Tongue (tissue), 2 donors: Measurements from ENCODE around the gene DENND2A. TPM values are rescaled to one million over a fixed set of nuclear protein-coding genes. Genes with fewer than 3 reads are reported as not detected.
"Not testable (repeated sequence)": the region's sequence is repeated elsewhere in the genome, so short reads cannot be mapped to it uniquely, and the experiment has no call there.

Experiments used
- DNase-seq: peaks from one replicate; pipeline ENCODE4 v3.0.0-alpha.2; 2015
- total RNA-seq: library from RNA; depleted of rRNA; stranded (reverse); fragments of >200 nt; gene quantifications from one replicate; pipeline ENCODE4 v1.2.3, GENCODE V29; 2014

DENND2A gene
- total RNA-seq, 1 donor from 2014 or later: 29.6 TPM

- DNase-seq: no peak
These were observed 33.2 kb upstream of the DENND2A start for GRCh38 chr7:140673774-140674155.

DNA sequence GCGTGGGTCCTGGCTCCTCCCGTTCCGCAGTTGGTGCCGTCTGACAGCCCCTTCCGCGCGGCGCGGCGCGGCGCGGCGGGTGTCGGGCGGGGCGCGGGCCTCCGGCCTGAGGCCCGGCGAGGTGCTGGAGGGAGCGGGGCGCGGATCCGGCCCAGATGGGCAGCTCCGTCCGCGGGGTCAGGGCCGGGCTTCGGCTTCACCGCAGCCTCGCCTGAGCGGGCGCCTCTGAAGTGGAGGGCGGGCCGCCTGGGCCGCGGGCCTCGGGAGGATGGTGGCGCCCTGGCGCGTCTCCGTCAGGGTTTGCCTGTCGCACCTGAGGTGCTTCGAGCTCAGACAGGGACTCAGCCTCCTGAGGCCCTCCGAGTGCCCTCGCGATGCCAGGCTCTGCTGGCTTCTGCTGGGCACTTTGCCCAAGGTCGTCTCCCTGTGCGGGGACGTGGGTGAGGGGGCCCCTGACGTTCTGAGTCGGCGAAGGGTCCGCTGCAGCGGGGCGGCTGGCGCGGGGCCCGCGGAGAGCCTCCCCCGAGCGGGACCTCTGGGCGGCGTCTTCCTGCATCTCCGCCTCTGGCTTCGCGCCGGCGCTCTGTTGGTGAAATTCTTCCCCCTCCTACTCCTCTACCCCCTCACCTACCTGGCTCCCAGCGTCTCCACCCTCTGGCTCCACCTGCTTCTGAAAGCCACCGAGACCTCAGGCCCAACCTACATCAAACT, 32.6 kb upstream of the DENND2A start:
- DNase-seq: peak; percentile 74

- peak; percentile 71 for DNase-seq
These were observed 31.9 kb upstream of the DENND2A start, which contains the start of gene ADCK2 for GRCh38 chr7:140672382-140673062. Gene ADCK2 (plus strand): TSS chr7:140672945. CDS start chr7:140673331, 386 bp downstream.

GRCh38 chr7:140671966-140672365, 31.4 kb upstream of the DENND2A start:
- no peak for DNase-seq

DNA sequence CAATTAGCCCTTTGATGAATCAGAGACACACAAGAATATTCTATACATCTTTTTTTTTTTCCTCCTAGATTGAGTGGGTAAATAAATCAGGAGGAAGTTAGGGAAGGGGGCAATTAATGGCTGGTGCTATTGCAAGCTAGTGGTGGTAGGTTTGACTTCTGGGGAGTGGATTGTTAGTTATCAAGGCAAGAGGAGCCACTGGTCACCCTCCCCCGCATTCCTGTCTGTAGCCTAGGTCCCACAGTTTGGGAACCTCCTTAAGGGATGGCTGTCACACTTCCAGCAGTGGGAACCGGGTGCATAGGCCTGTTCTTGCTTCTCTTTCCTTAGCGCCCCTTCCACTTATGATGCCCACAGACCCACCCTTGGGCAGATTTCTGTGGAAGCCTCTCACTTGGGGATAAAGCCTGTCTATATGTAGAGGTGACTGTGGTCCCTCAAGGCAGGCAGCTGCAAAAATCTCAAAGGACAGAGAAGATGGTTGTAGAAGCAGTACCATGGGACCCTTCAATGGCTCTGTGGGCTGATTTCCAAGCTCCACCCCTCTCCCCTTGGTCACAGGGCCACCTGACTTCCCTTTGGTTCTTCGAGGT, 29.8 kb upstream of the DENND2A start:
- DNase-seq: no peak

- DNase-seq: not testable (repeated sequence)
These were observed 29.2 kb upstream of the DENND2A start for GRCh38 chr7:140669862-140670261.

DNA sequence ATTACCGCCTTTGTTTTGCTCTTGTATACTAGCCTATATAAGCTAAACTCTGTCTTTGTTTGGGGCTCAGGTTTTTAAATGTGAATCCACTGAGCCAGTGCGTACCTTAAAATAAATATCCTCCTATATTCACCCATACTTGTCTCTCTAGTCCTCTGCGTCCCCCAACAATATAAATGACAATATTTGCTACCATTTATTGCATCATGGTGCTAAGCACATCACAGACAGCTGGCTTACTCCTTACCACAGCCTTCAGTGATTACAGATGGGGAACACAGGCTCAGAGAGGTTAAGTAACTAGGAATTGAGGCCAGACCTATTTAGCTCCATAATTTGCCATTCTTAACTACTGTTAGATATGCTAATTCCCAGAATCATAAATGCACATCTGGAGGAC, 28.7 kb upstream of the DENND2A start:
- no peak for DNase-seq

- DNase-seq: no peak
These were observed 28.0 kb upstream of the DENND2A start for GRCh38 chr7:140668641-140669040.

- no peak for DNase-seq
These were observed 26.9 kb upstream of the DENND2A start for GRCh38 chr7:140667476-140667875.

DNA sequence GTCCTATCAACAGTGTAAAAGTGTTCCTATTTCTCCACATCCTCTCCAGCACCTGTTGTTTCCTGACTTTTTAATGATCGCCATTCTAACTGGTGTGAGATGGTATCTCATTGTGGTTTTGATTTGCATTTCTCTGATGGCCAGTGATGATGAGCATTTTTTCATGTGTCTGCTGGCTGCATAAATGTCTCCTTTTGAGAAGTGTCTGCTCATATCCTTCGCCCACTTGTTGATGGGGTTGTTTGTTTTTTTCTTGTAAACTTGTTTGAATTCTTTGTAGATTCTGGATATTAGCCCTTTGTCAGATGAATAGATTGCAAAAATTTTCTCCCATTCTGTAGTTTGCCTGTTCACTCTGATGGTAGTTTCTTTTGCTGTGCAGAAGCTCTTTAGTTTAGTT, 22.3 kb upstream of the DENND2A start:
- DNase-seq: not testable (repeated sequence)

GRCh38 chr7:140661124-140661523, 20.5 kb upstream of the DENND2A start:
- DNase-seq: no peak

DNA sequence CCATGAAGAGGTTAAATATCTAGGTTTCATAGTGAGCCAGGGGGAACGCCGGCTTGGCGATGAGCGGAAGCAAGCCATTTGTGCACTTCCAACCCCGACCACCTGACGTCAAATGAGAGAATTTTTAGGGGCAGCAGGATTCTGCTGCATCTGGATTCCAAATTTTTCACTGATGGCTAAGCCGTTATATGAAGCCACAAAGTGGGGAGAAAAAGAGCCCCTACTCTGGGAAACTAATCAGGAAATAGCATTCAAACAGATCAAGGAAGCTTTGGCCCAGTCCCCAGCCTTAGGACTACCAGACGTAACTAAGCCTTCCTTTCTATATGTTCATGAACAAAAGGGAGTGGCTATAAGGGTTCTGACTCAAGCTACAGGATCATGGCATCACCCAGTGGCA, 19.2 kb upstream of the DENND2A start:
- no peak for DNase-seq

- DNase-seq: no peak
These were observed 17.3 kb upstream of the DENND2A start for GRCh38 chr7:140657891-140658290.

- peak; percentile 76 for DNase-seq
These were observed 16.2 kb upstream of the DENND2A start for GRCh38 chr7:140656548-140657515.

DNA sequence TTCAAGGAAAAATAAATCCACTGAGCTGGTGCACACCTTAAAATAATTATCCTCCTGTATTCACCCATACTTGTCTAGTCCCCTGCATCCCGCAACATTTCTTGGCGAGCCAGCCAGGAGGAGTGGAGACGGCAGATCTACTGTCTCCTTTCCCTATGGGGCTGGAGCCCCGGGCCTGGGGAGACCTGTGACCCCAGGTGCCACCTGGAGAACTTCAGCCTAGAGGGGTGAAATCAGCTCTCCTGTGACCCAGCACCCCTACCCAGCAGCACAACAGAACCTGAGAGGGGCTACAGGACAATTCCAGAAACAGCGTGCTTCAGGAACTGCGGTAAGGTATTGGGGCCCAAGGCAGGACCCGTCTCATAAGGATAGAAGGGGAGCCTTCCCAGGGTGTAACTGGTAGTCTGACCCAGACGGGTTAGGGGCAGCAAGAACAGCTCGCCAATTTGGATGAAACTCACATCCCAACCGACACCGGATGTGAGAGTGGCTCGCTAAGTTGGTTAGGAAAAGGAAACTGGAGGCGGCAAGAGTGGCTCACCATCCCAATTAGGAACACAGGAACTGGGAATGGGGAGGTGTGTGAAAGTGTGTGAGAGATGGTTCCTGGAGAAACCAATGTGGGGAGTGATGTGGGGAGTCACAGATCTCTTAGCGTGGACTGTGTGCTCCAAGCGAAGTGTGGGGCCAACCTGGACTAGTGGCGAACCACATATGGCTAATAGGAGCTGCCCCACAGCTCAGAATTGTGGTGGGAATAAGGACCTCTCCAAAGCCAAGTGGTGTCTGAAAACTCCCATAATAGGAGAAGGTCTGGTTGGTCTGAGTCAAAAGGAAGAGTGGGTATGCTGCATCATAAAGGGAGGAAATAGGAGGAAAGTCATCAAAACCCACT, 15.1 kb upstream of the DENND2A start:
- DNase-seq: no peak

DNA sequence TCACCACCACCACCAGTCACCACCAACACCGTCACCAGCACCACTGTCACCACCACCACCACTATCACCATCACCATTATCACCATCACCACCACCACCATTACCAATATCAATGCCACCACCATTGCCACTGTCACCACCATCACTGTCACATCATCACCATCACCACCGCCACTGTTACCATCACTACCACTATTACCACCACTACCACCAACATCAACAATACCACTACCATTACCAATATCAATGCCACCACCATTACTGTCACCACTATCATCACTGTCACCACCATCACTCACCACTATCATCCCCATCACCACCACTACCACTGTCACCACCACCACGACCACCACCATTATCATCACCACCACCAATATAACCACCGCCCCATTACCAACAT, 14.0 kb upstream of the DENND2A start:
- DNase-seq: no peak

DNA sequence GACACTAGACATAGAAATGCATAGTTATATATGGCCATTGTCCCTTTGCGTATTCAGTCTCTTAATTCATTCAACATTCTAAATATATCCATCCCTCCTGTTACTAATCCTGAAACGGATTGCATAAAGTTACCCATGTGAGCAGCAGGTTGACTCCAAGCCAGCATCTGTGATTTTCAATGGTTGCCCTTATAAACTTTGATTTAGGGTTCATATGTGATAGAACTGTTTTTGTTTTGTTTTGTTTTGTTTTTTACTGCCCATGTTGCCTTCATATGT, 13.4 kb upstream of the DENND2A start:
- DNase-seq: no peak

DNA sequence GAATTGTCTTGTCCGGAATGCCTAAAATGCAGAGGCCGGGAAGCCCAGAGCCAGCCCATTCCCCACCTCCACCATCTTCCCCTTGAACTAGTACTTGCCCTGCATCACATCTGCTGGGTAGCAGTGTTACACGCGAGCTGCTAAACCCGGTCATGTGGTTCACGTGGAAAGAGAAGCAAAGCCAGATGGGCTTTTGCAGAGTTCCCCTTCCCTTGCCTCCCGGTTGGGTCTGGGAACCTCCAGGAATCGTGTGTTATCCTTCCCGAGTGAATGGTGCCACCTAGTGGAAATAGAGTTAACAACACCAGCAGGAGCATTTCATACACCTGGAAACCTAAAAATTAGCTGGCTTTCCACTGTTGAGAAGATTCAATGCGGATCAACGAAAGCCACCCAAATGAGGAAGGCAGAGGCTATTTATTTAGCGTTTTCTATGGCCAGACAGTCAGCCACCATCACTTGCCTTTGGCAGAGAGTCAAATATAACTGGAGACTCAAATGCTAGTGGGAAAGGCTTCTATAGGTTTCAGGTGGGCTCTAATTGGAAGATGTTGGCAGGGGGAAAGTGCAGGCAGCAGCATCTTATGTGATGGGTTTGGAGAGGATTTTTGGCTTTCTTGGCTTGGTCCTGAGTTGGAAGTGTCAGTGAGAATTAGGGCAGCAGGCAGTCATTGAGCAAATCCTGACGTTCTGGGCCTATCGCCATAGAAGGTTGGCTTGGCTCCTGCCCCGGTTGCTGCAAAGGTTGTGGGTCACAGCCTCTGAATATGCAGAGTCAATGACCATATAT, 12.9 kb upstream of the DENND2A start:
- DNase-seq: peak; percentile 94

DNA sequence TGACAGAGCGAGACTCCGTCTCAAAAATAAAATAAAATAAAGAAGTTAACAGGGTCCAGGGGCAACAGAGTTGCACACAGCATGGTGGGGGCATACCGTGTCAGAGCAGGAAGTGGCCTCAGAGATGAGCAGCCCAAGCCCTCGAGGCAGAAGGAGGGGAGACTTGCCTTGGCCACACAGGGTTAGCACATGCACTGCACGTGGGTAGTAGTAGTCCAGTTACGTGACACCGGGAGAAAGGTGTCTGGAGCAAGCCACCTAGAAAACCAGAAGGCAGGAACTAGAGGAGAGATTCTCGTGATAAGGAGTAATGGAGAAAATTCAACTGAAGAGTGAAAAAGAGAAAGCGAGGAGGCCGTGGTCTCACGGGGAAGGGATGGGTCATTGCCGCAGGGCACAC, 9.8 kb upstream of the DENND2A start:
- no peak for DNase-seq

DNA sequence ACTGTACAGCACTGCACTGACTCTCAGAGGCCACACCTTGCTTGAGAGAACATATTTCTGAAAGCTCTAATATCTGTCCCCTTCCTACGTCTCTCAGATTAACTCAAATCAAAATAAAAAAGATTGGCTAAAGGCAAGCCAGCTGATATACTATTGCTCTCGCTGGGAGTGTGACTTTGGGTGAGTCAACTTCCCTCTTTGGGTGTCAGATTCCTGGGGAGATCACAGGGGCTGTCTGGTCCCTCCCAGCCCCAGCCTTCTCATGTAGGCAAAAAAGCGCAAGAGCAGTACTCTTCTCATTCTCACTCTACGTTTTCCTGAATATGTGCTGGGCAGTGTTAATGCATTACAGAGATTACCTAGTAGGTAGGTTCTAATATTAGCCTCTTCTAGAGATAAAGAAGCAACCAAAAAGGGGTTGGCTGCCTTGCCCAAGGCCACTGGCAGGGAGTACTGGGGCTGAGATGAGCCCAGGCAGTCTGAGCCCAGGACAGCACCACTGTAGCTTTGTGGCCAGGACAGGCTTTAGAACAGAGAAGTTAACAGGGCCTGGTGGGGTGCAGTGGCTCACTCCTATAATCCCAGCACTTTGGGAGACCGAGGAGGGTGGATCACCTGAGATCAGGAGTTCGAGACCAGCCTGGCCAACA, 9.1 kb upstream of the DENND2A start:
- no peak for DNase-seq
